Ascending aorta (tissue), 2 donors: ENCODE measurements around the gene FGGY. TPM values are rescaled to one million over a fixed set of nuclear protein-coding genes. Genes with fewer than 3 reads are reported as not detected.

Experiments used
- DNase-seq, 2 donors: peaks; one replicate each; pipeline ENCODE4 v3.0.0-alpha.2; 2019; ENCODE audit warnings: low spot score in 2 of 2
- H3K27ac ChIP-seq, 2 donors: fragments of 200-600 bp; sonication (generic); one replicate each; pipeline ENCODE4 v1.5.1; 2016 to 2017; ENCODE audit warnings: mild to moderate bottlenecking in 1 of 2
- H3K27me3 ChIP-seq: fragments of 200-600 bp; sonication (generic); one replicate; pipeline ENCODE4 v1.5.1; 2017
- H3K36me3 ChIP-seq, 2 donors: fragments of 200-600 bp; sonication (generic); one replicate each; pipeline ENCODE4 v1.5.1; 2016
- H3K4me1 ChIP-seq, 2 donors: fragments of 200-600 bp; sonication (generic); one replicate each; pipeline ENCODE4 v1.5.1; 2016 to 2017; ENCODE audit warnings: mild to moderate bottlenecking in 1 of 2
- H3K4me3 ChIP-seq, 2 donors: fragments of 200-600 bp; sonication (generic); one replicate each; pipeline ENCODE4 v1.5.1; 2016 to 2017; ENCODE audit warnings: mild to moderate bottlenecking in 1 of 2
- H3K9me3 ChIP-seq, 2 donors: fragments of 200-600 bp; sonication (generic); one replicate each; pipeline ENCODE4 v1.5.1; 2016
- CTCF ChIP-seq, 3 experiments: fragments of 200-600 bp in 2 of 3; fragments of 450-650 bp in 1 of 3; sonication (generic) in 2 of 3; IDR thresholded peaks; one replicate each; pipeline ENCODE4 v1.5.1; 2016 to 2019; ENCODE audit warnings: antibody characterized with exemption in 3 of 3, mild to moderate bottlenecking in 1 of 3, moderate library complexity in 1 of 3
- intact Hi-C: fragments of 100-400 bp; cut with DNase I; formaldehyde crosslinking; loops from one replicate; pipeline ENCODE4 v1.15.1; 2023
- total RNA-seq: library from RNA; depleted of rRNA; stranded (reverse); fragments of >200 nt; gene quantifications from one replicate; pipeline ENCODE4 v1.1.0, GENCODE V29; 2016

Gene FGGY
- total RNA-seq, 1 donor from 2014 or later, result 7.0 TPM

GRCh38 chr1:59367301-59368007 is 70.6 kb downstream of the FGGY start:
- DNase-seq, result peak; percentile 10 to 76
- Histone ChIP-seq H3K9me3 (no peaks in the 10 kb centered on the region), H3K4me1 (peaks cover 0 to 9% of the 10 kb centered on the region in 2 donors), H3K27ac (peak overlapping the region; percentile 66 to 77), H3K27me3 (no peaks in the 10 kb centered on the region), H3K4me3 (no peak overlapping the region), H3K36me3 (no peaks in the 10 kb centered on the region)
- TF ChIP-seq CTCF (IDR thresholded peaks at IDR 0.05), result no peak
- intact Hi-C loops, result no loop called here

GRCh38 chr1:59368008-59368670 is 71.2 kb downstream of the FGGY start:
- Histone ChIP-seq H3K36me3 (no peaks in the 10 kb centered on the region), H3K4me1 (peaks cover 0 to 9% of the 10 kb centered on the region in 2 donors), H3K27me3 (no peaks in the 10 kb centered on the region), H3K4me3 (no peak overlapping the region), H3K27ac (peak overlapping the region in 1 of 2 donors; percentile 77), H3K9me3 (no peaks in the 10 kb centered on the region)
- DNase-seq, result no peak
- intact Hi-C loops, result no loop called here
- no peak for TF ChIP-seq CTCF (IDR thresholded peaks at IDR 0.05)

GRCh38 chr1:59375321-59376220 is 78.7 kb downstream of the FGGY start:
- DNase-seq, result no peak
- no peak overlapping the region for H3K4me3 ChIP-seq
- no peaks in the 10 kb centered on the region for H3K9me3 ChIP-seq
- no peak for TF ChIP-seq CTCF (IDR thresholded peaks at IDR 0.05)
- no peaks in the 10 kb centered on the region for H3K36me3 ChIP-seq
- H3K4me1 ChIP-seq, result no peaks in the 10 kb centered on the region
- intact Hi-C loops, result no loop called here
- no peaks in the 10 kb centered on the region for H3K27me3 ChIP-seq
- no peak overlapping the region for H3K27ac ChIP-seq

- DNase-seq, result no peak
- Histone ChIP-seq H3K27me3 (no peaks in the 10 kb centered on the region), H3K36me3 (no peaks in the 10 kb centered on the region), H3K27ac (no peak overlapping the region), H3K4me1 (no peaks in the 10 kb centered on the region), H3K4me3 (no peak overlapping the region), H3K9me3 (no peaks in the 10 kb centered on the region)
- intact Hi-C loops, result no loop called here
- no peak for TF ChIP-seq CTCF (IDR thresholded peaks at IDR 0.05)
These were observed 80.5 kb downstream of the FGGY start for GRCh38 chr1:59377350-59377904.

GRCh38 chr1:59378621-59379370 is 81.9 kb downstream of the FGGY start:
- no peak for TF ChIP-seq CTCF (IDR thresholded peaks at IDR 0.05)
- intact Hi-C loops, result no loop called here

More at GRCh38 chr1:59378621-59379370, 81.9 kb downstream of the FGGY start:
- Histone ChIP-seq H3K36me3 (no peaks in the 10 kb centered on the region), H3K4me1 (no peaks in the 10 kb centered on the region), H3K4me3 (no peak overlapping the region), H3K27me3 (no peaks in the 10 kb centered on the region), H3K9me3 (no peaks in the 10 kb centered on the region), H3K27ac (no peak overlapping the region)
- DNase-seq, result no peak
